ENCODE results near the gene NOTCH3.

Gene NOTCH3

DNA sequence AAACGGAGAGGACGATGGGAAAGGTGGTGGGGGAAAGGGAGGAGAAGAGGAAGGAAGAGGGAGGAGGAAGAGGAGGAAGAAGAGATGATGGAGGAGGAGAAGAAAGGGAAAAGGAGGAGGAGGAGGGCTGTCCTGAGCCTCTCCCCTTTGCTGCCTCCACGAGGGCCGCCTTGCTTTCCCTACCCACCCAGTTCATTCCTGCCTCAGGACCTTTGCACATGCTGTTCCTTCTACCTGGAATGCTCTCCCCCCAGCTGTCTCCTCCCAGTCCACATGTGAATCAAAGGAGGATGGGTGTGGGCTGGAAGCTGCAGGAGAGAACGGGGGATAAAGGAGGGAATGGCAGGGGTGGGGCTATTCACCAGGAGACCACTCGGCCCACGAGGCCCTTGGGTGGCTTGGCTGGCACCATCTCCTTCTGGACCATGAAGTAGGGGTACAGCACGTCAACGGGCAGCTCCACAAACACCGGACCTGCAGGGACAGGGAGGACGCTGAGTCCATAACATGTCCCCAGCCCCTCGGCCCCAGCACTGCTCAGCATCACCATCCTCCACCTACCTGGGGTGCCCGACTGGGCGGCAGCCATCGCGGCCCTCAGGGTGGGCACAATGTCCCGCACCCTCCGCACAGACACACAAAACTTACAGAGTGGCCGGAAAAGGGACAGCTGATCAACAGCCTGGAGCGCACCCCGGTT lies 78.3 kb downstream of the NOTCH3 start:
- no peak for DNase-seq

DNA sequence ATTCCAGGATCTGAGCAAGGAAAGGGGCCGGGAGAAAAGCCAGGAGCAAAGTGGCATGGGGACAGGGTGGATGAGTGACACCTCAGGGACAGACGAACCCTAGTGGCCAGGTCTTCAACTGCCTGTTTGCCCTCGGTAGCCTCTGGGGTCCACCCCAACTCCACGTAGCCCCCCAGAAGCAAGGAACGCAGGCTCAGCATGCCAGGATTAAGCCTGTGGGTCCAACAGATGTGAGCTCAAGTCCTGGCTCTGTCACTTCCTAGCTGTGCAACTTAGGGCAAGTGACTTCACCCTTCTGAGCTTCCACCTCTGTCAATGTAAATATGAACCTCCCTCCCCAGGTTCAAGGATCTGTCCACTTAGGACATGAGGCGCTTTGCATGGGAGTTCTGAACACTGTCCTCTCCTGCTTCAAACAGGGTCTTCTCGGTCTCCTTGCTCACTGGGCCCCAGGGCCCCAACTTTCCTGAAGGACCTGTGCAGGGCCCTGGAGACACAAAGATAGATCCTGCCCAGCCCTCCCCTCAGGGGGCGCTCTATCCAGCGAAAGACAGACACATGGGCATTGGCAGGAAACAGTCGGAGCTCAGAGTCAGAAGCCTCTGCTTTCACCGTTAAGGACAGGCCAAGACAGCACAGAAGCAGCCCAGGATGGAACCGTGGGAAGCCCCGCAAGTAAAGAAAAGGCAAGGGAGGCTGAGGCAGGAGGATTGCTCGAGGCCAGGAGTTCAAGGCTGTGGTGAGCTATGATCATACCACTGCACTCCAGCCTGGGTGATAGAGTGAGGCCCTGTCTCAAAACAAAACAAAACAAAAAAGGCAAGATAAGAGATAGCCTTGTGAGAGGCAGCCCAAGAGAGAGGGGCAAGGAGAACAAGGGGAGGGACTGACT lies 80.4 kb downstream of the NOTCH3 start:
- DNase-seq, result no peak

DNA sequence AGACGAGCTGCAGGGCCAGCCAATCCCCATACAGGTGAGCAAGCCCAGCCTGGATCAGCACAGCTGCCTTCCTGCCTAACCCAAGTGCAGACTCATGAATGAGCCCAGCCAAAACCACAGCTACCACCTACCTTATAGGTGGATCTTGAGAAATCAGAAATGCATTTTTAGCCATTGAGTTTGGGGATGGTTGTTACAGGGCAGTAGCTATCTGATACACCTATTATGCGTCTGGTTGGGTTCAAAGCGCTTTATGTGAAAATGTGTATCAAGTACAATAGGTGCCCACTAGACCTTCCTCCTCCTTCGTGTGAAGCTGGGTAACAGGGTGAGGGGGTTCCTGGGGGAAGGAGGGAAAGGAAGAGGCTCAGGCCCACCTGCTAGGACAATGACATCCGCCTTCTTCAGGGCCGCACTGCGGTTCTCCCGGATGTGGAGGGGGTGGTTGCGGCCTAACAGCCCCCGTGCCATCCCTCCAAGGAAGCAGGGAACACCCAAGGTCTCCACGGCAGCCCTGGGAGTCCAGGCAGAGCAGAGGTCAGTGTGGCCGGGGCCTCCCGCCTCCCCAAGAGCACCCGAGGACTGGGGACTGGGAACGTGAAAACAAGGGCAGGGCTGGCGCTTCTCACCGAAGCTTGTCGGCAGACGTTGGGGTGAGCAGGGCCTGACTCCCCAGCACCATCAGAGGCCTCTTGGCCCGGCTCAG lies 81.9 kb downstream of the NOTCH3 start:
- DNase-seq, result no peak

DNA sequence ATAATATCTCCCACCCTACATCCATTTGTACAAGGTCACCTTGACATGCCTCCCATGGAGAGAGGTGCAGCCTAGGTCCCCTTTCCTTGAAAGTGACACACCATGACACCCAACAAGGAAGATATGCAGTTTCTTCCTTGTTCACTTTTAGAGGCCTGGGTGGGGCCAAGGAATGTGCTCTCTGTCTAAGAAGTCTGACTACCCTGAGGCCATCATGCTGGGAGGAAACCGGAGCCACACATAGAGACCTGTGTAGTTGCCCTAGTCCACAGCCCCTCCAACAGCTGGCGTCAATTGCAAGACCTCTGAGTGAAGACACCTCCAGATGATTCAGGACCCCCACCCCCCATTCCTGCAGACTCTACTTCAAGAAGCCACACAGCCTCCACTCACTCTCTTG lies 82.5 kb downstream of the NOTCH3 start:
- no peak for DNase-seq

DNA sequence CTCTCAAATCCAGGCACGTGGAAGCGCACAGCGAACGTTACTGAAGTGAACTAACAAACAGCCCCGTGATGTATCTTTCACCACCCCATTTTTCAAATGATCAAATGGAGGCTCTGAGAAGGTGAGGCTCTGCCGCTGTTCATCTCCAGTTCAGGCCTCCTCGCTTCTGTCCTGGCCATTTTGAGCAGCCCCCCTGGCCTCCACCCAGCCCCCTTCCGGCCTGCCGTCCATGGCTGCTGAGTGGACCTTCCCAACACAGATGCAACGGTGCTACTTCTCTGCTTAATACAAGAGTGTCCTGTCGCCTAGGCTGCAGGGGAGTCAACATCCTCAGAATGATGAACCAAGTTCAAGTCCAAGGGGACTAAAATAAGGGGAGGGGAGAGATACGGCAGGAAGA lies 83.9 kb downstream of the NOTCH3 start:
- DNase-seq, result no peak

- DNase-seq, result no peak
Observed at GRCh38 chr19:15115762-15116615, 84.8 kb downstream of the NOTCH3 start.

GRCh38 chr19:15115080-15115479 lies 85.7 kb downstream of the NOTCH3 start:
- no peak for DNase-seq

DNA sequence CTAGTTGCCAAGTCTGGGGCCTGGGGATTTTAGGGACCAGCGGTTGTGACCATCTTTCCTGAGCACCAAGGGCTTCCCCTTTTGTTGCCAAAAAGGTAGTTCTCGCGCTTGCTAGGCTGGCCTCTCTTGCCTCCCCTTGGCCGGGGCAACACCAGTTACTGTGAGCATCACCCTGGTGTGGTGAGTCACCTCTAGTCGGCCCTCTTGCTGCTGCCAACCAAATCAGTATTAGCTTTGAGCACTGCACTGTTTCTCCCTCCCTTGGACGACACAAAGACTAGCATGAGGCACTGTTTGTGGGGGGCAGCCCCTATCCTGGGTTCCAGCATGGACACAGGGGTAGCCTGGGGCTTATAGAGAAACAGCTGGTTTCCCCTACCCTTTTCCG lies 86.6 kb downstream of the NOTCH3 start:
- DNase-seq, result no peak

GRCh38 chr19:15113245-15114152 lies 87.3 kb downstream of the NOTCH3 start:
- DNase-seq, result no peak

DNA sequence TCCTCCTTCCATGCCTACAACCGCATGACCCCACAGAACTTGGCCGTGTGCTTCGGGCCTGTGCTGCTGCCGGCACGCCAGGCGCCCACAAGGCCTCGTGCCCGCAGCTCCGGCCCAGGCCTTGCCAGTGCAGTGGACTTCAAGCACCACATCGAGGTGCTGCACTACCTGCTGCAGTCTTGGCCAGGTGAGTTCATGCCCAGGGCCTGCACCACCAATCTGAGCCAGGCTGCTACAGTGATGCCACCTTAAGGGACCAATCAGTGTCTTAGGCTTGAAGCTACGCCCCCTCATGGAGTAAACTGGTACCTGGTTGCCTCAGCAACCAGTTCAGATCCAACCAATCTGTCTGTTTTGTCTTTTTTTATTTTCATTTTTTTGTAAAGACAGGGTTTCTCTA lies 88.4 kb downstream of the NOTCH3 start:
- DNase-seq, result no peak

GRCh38 chr19:15111758-15112157 lies 89.0 kb downstream of the NOTCH3 start:
- no peak for DNase-seq

GRCh38 chr19:15110418-15110815 lies 90.4 kb downstream of the NOTCH3 start:
- DNase-seq, result no peak

GRCh38 chr19:15109768-15110417 lies 90.9 kb downstream of the NOTCH3 start:
- no peak for DNase-seq

Data from DMS79 (cell line).